NCI-H748 (cell line): Measurements from ENCODE around the gene TSC22D1.

Experiments
- DNase-seq: peaks from one replicate; lab custom pipeline; 2025; ENCODE audit not compliant: unreplicated experiment; lab: John Stamatoyannopoulos, UW

The TSC22D1 gene

DNA sequence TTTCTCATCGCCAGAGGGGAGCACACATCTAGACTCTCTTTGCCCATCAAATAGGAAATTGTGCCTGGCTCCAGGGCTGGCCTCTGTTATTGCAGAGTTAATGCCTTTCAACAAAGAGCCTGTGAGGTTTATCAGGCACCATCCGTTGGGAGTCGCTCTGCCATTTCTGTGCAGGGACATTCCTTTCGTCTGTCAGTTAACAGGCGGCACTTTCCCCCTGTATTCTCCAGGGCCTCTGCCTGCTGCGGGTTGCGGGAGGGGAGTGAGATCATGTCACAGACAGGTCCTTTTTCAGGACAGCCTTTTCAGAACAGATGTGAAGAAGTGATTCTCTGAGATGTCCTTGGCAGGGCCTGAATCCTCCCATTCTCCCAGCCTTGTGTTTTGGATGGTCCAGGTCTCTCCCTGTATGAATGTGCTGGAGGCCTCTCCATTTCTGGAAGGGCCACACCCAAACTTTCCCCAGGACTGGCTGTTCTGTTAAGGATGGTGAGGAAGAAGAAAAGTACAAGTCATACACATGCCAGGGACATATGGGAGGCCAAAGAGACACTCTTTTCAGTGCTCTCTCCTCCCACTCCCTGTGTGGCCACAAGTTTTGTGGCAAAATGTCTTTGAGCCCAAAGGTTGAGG lies 187.6 kb downstream of the TSC22D1 start:
- no peak for DNase-seq

- DNase-seq = no peak
Measured at GRCh38 chr13:44386913-44387556, 189.1 kb downstream of the TSC22D1 start.

GRCh38 chr13:44385847-44386246 lies 190.3 kb downstream of the TSC22D1 start:
- no peak for DNase-seq

- DNase-seq = no peak
Measured at GRCh38 chr13:44385401-44385800, 190.7 kb downstream of the TSC22D1 start.

GRCh38 chr13:44384778-44385177 lies 191.4 kb downstream of the TSC22D1 start:
- DNase-seq = no peak

DNA sequence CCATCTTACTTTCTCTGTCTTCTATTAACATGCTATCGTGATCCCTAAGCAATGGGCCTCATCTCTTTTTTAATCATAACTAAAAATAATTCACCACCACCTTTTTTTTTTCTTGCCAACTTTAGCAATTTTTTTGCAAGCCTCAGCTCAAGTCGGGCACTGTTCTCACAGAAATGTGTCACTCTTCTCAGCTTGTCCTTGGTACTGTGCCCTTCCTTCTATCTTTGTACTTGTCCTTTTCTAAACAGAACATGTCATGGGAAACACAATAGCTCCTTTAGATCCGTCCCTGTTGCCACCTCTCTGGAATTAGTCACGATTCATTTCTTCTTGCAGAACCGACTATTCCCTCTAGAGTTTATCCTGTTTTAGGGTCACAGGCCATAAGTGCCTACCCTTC lies 192.2 kb downstream of the TSC22D1 start:
- no peak for DNase-seq

- no peak for DNase-seq
Measured at GRCh38 chr13:44382635-44383145, 193.4 kb downstream of the TSC22D1 start.
